Lower lobe of right lung (tissue), 2 donors: ENCODE results near the gene GDF15. TPM values are rescaled to one million over a fixed set of nuclear protein-coding genes. Genes with fewer than 3 reads are reported as not detected.

ENCODE experiments used
- ATAC-seq, 2 donors: fragments of 200-7000 bp; cut with Tn5 transposase; one replicate each; pipeline ENCODE4 v1.9.1; 2020 to 2022; ENCODE audit warnings: mild to moderate bottlenecking in 2 of 2, moderate library complexity in 2 of 2
- DNase-seq: peaks from one replicate; pipeline ENCODE4 v3.0.0-alpha.2; 2020
- H3K27ac ChIP-seq: fragments of 200-600 bp; one replicate; pipeline ENCODE4 v1.8.0; 2022
- H3K27me3 ChIP-seq: fragments of 200-600 bp; one replicate; pipeline ENCODE4 v1.8.0; 2022; ENCODE audit warnings: low read depth
- H3K36me3 ChIP-seq: fragments of 200-600 bp; one replicate; pipeline ENCODE4 v1.8.0; 2022; ENCODE audit warnings: mild to moderate bottlenecking
- H3K4me1 ChIP-seq: fragments of 200-600 bp; one replicate; pipeline ENCODE4 v1.8.0; 2022
- H3K4me3 ChIP-seq: fragments of 200-600 bp; one replicate; pipeline ENCODE4 v1.8.0; 2022; ENCODE audit warnings: mild to moderate bottlenecking
- H3K9me3 ChIP-seq: fragments of 200-600 bp; one replicate; pipeline ENCODE4 v1.8.0; 2022
- intact Hi-C: fragments of 100-400 bp; cut with DNase I; formaldehyde crosslinking; loops from one replicate; pipeline ENCODE4 v1.11.0; 2022
- total RNA-seq: library from RNA; stranded (reverse); fragmentation: NEBNext Ultra II Directional; extraction: Animal tissue kit (Norgen Biotek cat#: 25700); gene quantifications from one replicate; pipeline ENCODE4 v1.2.1, GENCODE V29; 2021
- TF ChIP-seq, protein P1 (sequence below): fragments of 200-600 bp; IDR thresholded peaks from one replicate; pipeline ENCODE4 v1.8.0; 2022; ENCODE audit warnings: antibody characterized with exemption, mild to moderate bottlenecking
- donor health status: DM: no; HTN: yes; CAD: no; lungs with severe emphysema.

GDF15 gene
- total RNA-seq, 1 donor from 2014 or later, result 21.2 TPM

DNA sequence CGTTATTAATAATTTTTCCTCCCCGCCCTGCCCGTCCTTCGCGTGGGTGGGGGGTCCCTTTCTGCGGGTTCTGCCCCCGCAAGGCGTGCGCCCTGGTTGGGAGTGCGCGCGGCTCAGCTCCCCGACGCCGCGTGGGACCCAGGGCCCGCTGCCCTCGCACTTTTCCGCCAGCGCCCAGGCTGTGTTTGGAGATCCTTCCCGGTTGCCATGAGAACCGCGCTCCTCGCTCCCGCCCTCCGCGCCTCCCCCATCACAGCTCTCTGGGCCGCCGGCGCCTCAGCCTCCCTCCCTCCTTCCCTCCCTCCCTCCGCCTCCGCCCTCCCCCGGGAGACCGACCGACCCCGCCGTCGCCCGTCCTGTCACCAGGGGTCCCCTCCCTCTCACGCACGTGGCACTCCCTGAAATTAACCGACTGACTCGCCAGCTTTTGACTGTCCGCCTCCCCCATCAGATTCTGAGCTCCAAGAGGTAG lies 30.9 kb downstream of the GDF15 start:
- peak; percentile 76 for ATAC-seq
- H3K36me3 ChIP-seq, result no peaks in the 10 kb centered on the region
- intact Hi-C loops, result no loop called here
- H3K9me3 ChIP-seq, result no peaks in the 10 kb centered on the region
- no peaks in the 10 kb centered on the region for H3K27me3 ChIP-seq
- peak overlapping the region; percentile 80 for H3K4me3 ChIP-seq
- DNase-seq, result peak; percentile 92
- peak overlapping the region; percentile 97 for H3K27ac ChIP-seq
- H3K4me1 ChIP-seq, result peaks cover 70% of the 10 kb centered on the region
- TF ChIP-seq, protein P1, sequence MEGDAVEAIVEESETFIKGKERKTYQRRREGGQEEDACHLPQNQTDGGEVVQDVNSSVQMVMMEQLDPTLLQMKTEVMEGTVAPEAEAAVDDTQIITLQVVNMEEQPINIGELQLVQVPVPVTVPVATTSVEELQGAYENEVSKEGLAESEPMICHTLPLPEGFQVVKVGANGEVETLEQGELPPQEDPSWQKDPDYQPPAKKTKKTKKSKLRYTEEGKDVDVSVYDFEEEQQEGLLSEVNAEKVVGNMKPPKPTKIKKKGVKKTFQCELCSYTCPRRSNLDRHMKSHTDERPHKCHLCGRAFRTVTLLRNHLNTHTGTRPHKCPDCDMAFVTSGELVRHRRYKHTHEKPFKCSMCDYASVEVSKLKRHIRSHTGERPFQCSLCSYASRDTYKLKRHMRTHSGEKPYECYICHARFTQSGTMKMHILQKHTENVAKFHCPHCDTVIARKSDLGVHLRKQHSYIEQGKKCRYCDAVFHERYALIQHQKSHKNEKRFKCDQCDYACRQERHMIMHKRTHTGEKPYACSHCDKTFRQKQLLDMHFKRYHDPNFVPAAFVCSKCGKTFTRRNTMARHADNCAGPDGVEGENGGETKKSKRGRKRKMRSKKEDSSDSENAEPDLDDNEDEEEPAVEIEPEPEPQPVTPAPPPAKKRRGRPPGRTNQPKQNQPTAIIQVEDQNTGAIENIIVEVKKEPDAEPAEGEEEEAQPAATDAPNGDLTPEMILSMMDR, result no peak

DNA sequence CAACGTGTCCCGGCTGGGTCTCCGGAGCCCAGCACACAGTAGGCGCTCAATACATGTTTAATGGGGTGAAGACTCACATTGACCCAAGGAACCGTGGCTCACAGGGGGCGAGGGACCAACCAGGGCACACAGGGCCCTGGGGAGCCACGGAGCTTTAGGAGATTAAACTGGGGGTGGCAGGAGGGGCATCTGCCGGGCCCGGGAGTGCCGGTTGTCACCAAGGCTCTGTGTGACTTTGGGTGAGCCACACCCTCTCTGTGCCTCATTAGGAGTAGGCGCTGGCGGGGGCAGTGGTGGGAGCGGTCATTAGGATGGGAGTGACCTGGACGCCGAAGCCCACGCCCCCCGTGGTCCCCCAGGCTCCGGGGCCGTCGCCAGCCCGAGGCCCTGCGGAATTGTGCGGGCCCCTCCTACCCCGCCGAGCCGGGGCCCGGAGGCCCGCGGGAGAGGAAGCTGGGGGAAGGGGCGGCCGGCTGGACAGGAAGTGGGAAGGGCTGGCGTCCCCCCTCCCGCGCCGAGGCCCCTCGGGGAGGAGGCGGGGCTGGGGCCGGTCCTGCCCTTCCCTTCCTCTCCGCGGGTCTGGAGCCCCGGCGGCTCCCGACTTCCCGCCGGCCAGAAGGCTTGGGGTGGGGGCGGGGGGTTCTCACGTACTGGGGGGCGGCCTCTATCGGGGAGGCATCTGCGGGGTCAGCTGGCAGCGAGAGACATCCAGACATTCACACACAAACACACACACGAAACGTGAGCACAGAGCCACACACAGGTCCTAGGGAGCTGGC lies 31.5 kb downstream of the GDF15 start:
- Histone ChIP-seq H3K4me1 (peaks cover 70% of the 10 kb centered on the region), H3K4me3 (peak overlapping the region; percentile 80), H3K9me3 (no peaks in the 10 kb centered on the region), H3K36me3 (no peaks in the 10 kb centered on the region), H3K27me3 (no peaks in the 10 kb centered on the region), H3K27ac (peak overlapping the region; percentile 97)
- intact Hi-C loops, result no loop called here
- DNase-seq (peak; percentile 87), ATAC-seq (peak; percentile 49 to 65)
- TF ChIP-seq, protein P1, result no peak

DNA sequence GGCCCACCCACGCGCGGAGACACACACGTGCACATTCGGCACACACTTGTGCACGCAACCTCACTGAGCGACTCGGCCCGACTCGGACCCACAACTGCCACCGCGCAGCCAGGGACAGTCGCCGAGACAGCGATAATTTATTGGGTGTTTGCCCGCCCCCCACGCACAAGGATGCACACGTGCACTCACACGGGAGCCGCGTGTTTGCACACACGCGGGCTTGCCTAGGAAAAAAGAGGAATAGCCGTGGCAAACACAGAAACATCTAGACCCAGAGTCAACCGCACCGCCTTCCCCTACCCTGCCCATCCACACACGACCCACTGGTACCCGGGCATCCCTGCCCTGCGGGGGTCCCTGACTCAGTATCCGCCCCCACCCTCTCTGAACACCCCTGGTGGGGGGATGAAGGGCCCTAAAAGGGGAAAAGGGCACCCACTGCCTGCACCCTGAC lies 32.1 kb downstream of the GDF15 start:
- intact Hi-C loops, result no loop called here
- Histone ChIP-seq H3K27ac (peak overlapping the region; percentile 97), H3K4me1 (peaks cover 76% of the 10 kb centered on the region), H3K9me3 (no peaks in the 10 kb centered on the region), H3K4me3 (peak overlapping the region; percentile 80), H3K36me3 (no peaks in the 10 kb centered on the region), H3K27me3 (no peaks in the 10 kb centered on the region)
- DNase-seq, result peak; percentile 81
- ATAC-seq, result peak in 1 of 2 donors; percentile 1
- TF ChIP-seq, protein P1, result no peak

DNA sequence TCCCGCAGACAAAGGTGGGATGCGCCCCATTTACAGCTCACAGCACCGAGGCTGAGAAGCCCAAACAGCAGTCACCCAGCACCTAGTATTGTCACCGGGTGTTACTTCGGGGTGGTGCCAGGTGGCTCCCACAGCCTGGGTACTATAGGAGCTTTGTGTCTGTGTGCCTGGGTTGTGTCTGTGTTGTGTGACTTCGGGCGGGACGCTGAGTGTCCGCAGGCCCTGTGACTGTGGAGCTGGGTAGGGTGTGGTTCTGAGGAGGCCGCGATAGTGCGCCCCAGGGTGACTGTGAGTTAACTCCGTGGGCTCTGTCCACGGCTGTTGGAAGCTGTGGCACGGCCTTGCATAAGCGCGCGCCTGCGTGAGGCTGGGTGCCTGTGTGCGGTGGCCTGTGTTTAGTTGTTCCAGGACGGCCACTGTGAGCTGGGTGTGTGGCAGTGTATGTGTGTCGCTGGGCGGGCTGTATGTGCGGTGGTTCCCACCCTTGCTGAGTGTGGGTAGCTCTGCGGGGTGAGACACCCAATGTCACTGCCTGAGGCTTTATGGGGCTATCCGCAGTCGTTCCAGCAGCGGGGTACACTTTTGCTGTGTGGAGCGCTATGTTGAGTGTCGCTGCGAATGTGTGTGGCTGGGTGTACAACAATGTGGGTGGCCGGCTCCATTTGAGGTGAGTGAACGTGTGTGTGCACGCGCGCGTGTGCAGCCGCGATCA lies 32.7 kb downstream of the GDF15 start:
- peak; percentile 3 to 6 for ATAC-seq
- Histone ChIP-seq H3K9me3 (no peaks in the 10 kb centered on the region), H3K36me3 (no peaks in the 10 kb centered on the region), H3K4me3 (peak overlapping the region; percentile 80), H3K27ac (peak overlapping the region; percentile 97), H3K27me3 (no peaks in the 10 kb centered on the region), H3K4me1 (peaks cover 82% of the 10 kb centered on the region)
- DNase-seq, result peak; percentile 77
- intact Hi-C loops, result no loop called here
- TF ChIP-seq, protein P1, result no peak

DNA sequence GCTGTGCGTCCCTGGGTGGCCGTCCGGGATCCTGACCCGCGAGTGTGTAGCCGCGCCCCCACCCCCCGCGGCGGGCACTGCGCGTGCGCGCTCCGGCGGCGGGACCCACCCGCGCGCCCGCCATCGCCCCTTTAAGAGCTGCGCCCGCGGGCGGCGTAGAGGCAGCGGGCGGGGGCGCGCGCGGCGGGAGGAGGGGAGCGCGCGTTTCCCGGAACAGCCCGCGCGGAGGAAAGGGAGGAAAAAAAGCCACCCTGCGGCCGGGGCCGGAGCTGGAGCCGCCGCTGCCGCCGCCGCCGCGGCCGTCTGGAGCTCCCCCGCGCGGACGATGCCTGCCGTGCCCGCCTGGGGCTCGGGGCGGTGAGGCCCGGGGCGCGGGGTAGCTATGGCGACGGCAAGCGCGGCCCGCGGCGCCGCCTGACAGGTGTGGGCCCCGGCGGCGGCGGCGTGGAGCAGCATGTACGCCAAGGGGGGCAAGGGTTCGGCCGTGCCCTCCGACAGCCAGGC lies 33.3 kb downstream of the GDF15 start, which contains the start of gene SSBP4:
Gene SSBP4 (plus strand): TSS at position 204 of the 504 bp plus-strand sequence. CDS start 251 bp downstream, at position 455.
- peak; percentile 80 for DNase-seq

More for the DNA sequence above, 33.3 kb downstream of the GDF15 start, which contains the start of gene SSBP4:
- Histone ChIP-seq H3K27ac (peak within 1 kb of the TSS; percentile 97), H3K36me3 (no peaks in the 10 kb centered on the region), H3K4me3 (peak within 1 kb of the TSS; percentile 80), H3K27me3 (no peaks in the 10 kb centered on the region), H3K9me3 (no peaks in the 10 kb centered on the region), H3K4me1 (peaks cover 80% of the 10 kb centered on the region)
- intact Hi-C loops, result no loop called here
- ATAC-seq, result peak; percentile 51 to 60
- TF ChIP-seq, protein P1, result peak; percentile 44
